Activated naive CD8-positive, alpha-beta T cell treated with anti-CD3 and anti-CD28 coated beads, Interleukin-2, amount 50 U/mL, for 24 hours (primary cell): ENCODE data around the gene GSKIP.

Experiments
- ATAC-seq: fragments of 150-1000 bp; cut with Tn5 transposase; one replicate; pipeline ENCODE4 v1.10.0; 2021
- DNase-seq: peaks from one replicate; pipeline ENCODE4 v3.0.0; 2021
- H3K27ac Mint-ChIP-seq: one replicate; pipeline ENCODE4 v1.8.0; 2021; ENCODE audit warnings: mild to moderate bottlenecking, mixed read lengths
- H3K27me3 Mint-ChIP-seq: one replicate; pipeline ENCODE4 v1.8.0; 2021; ENCODE audit warnings: mixed read lengths
- H3K36me3 Mint-ChIP-seq: one replicate; pipeline ENCODE4 v1.8.0; 2021; ENCODE audit warnings: low read depth, mixed read lengths
- H3K4me1 Mint-ChIP-seq: one replicate; pipeline ENCODE4 v1.8.0; 2021; ENCODE audit warnings: mixed read lengths
- H3K4me3 Mint-ChIP-seq: one replicate; pipeline ENCODE4 v1.8.0; 2021; ENCODE audit warnings: mild to moderate bottlenecking, moderate library complexity, mixed read lengths
- H3K9me3 Mint-ChIP-seq: one replicate; pipeline ENCODE4 v1.8.0; 2021; ENCODE audit warnings: mixed read lengths

The GSKIP gene

DNA sequence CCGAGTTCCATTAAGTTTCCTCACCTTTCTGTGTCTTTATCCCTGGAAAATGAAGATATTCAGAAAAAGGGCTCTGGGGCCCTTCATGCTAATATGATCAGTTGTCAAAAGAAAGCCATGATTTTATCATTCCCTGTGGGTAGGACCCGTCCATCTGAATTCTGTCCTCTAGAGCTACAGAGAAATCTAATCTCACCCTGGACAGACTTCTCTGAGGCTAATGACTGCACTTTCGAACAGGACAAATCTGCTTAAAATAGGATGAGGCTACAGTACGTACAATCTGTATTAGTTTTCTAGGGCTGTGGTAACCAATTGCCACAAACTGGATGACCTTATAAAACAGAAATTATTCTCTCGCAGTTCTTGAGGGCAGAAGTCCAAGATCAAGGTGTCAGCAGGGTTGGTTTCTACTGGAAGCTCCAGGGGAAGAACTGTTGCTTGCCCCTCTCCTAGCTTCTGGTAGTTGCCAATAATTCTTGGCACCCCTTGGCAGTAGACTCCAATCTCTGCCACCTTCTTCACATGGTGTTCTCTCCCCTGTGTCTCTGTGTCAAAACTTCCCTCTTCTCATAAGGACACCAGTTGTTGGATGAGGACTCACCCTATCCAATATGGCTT is 29.9 kb downstream of the GSKIP start:
- no peak for ATAC-seq
- Mint-ChIP-seq H3K4me1 (peaks cover 11% of the 10 kb centered on the region), H3K36me3 (no peaks in the 10 kb centered on the region), H3K27ac (peak overlapping the region; percentile 37), H3K9me3 (no peaks in the 10 kb centered on the region), H3K27me3 (peaks cover 6% of the 10 kb centered on the region), H3K4me3 (peak overlapping the region; percentile 70)
- DNase-seq = no peak

DNA sequence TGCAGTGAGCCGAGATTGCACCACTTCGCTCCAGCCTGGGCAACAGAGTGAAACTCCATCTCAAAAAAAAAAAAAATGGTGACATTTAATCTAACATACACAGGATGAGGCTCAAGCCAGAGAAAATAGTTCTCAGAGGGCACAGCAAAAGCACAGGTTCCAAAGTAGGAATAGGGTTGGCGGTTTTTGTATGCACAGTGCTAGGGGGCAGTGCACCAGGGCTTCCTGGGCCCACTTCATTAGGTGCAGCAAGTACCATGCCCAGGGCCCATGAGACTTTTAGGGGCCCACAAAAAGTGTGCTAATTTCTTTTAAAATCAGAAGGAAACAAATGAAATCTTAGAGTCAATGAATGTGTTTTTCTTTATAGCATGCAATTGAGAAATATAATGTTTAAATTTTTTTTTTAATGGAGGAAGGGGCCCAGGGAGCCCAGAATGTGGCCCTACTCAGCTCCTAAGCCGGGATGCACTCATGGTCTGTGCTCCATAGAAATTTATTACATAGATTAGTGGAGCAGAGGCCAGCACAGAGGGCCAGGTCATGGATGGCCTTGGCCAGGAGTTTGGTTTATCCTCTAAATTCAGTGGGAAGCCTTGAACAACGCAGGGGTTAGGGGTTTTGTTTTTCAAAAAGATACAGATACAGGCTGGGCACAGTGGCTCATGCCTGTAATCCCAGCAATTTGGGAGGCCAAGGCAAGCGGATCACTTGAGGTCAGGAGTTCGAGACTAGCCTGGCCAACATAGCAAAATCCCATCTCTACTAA is 30.9 kb downstream of the GSKIP start:
- Mint-ChIP-seq H3K27ac (no peak overlapping the region), H3K4me1 (peaks cover 11% of the 10 kb centered on the region), H3K4me3 (no peak overlapping the region), H3K27me3 (peaks cover 6% of the 10 kb centered on the region), H3K36me3 (no peaks in the 10 kb centered on the region), H3K9me3 (no peaks in the 10 kb centered on the region)
- no peak for DNase-seq
- ATAC-seq = no peak

DNA sequence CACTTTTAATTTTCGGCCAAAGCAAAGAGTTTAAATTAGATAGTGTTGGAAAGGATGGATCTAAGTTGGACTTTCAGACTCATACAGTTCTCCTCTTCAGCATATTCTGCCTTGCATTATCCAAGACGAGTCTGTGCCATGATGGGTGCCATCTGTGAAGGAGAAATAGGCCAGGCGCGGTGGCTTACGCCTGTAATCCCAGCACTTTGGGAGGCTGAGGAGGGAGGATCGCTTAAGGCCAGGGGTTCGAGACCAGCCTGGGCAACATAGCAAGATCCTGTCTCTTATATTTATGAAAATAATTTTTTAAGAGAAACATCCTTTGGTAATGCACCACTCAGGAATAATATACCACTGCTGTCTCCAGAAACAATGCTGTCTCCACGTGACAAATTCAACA is 35.1 kb downstream of the GSKIP start:
- DNase-seq (no peak), ATAC-seq (no peak)
- no peaks in the 10 kb centered on the region for H3K9me3 Mint-ChIP-seq
- H3K27me3 Mint-ChIP-seq = peaks cover 8% of the 10 kb centered on the region
- H3K27ac Mint-ChIP-seq = no peak overlapping the region
- no peaks in the 10 kb centered on the region for H3K36me3 Mint-ChIP-seq
- H3K4me1 Mint-ChIP-seq = no peaks in the 10 kb centered on the region
- H3K4me3 Mint-ChIP-seq = no peak overlapping the region

DNA sequence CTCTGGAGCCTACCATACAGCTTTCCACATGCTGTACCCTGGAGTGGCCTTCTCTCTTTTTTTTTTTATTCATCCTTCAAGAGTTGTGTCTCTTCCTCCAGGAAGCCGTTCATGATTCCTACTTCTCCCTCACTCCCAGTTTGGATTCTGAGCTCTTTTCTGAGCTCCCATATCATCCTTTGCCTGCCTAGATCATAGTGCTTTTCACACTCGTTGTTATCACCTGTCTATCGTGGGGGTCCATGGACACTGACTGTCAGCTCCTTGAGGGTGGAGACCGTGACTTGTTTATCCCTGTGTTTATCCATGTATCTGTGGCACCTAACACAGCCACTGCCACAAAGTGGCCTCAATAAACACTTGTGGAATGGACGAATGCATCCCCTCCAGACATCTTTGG is 35.6 kb downstream of the GSKIP start:
- Mint-ChIP-seq H3K36me3 (no peaks in the 10 kb centered on the region), H3K4me1 (no peaks in the 10 kb centered on the region), H3K9me3 (no peaks in the 10 kb centered on the region), H3K27ac (no peak overlapping the region), H3K4me3 (no peak overlapping the region), H3K27me3 (peaks cover 8% of the 10 kb centered on the region)
- DNase-seq (no peak), ATAC-seq (no peak)

DNA sequence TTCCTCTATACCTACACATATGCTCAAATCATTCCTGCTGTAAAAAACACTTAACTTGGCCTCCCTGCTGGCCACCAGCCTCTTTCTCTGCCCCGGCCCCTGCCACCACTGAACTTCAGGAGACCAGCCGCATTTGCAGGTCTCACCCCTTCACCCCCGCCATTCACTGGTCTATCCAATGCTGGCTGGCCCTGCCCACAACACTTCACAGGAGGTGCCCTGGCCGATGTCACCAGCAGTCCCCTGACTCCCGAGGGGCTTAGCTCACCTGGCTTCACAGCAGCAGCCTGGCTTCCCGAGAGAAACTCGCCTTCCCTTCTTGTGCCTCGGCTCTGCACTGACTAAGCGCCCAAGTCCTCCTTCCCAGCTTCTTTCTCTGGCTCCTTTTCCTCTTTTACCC is 36.1 kb downstream of the GSKIP start:
- H3K9me3 Mint-ChIP-seq = no peaks in the 10 kb centered on the region
- H3K27me3 Mint-ChIP-seq = peaks cover 8% of the 10 kb centered on the region
- H3K27ac Mint-ChIP-seq = no peak overlapping the region
- no peaks in the 10 kb centered on the region for H3K36me3 Mint-ChIP-seq
- ATAC-seq (no peak), DNase-seq (no peak)
- no peaks in the 10 kb centered on the region for H3K4me1 Mint-ChIP-seq
- no peak overlapping the region for H3K4me3 Mint-ChIP-seq

DNA sequence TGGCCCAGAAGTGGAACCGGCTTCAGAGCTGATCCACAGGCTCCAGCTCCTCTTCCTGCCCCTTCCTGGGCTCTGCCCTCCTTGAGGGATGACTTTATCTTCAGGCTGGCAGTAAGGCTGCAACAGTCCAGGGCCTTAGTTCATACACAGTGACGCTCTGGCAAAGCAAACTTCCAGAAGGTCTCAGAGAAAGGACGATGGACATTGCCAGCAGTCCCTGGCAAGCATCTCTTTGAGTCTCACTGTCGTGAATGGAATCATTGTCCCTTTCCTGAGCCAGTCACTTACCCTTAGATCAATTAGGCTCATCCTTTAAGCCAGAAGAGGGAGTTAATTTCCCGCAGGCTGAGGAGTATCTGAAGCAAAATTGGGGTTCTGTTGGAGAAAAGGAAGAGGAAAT is 37.2 kb downstream of the GSKIP start:
- H3K27me3 Mint-ChIP-seq = peaks cover 4% of the 10 kb centered on the region
- H3K27ac Mint-ChIP-seq = no peak overlapping the region
- H3K9me3 Mint-ChIP-seq = no peaks in the 10 kb centered on the region
- DNase-seq (no peak), ATAC-seq (no peak)
- no peak overlapping the region for H3K4me3 Mint-ChIP-seq
- H3K36me3 Mint-ChIP-seq = no peaks in the 10 kb centered on the region
- H3K4me1 Mint-ChIP-seq = no peaks in the 10 kb centered on the region

DNA sequence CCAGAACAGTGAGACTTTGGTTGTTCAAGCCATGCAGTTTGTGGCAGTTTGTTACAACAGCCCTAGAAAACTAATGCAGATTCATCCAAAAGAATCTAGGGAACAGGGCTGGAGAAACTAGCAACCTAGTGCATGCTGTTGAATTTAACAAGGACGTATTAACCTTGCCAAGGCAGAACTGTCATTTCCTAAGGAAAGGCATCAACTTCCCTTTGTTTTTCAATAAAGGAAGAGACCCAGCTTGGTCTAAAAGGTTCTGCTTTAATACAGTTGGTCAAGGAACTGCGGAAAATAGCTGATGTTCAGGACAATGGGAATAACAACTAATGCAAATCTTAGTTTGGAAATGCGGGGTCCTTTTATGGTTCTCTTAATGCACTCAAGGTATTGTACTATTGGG is 40.1 kb downstream of the GSKIP start:
- Mint-ChIP-seq H3K36me3 (no peaks in the 10 kb centered on the region), H3K4me1 (peaks cover 2% of the 10 kb centered on the region), H3K9me3 (no peaks in the 10 kb centered on the region)

DNA sequence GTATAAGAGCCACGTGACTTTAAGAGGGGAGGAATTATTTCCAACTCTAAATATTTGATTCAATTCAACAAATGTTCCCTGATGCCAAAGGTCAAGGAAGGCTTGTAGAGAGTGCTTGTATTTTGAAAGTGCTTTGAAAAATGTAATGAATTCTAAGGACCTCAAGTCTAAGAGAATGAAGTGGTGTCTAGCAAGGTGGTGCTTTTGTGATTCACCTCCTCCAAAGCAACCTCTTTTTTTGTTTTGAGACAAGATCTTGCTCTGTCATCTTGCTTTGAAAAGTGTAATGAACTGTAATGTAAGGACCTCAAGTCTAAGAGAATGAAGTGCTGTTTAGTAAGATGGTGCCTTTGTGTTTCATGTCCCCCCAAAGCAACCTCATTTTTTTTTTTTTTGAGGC is 42.4 kb downstream of the GSKIP start:
- Mint-ChIP-seq H3K4me3 (no peak overlapping the region), H3K27ac (peak overlapping the region; percentile 2), H3K9me3 (no peaks in the 10 kb centered on the region), H3K27me3 (no peaks in the 10 kb centered on the region), H3K4me1 (peaks cover 2% of the 10 kb centered on the region), H3K36me3 (no peaks in the 10 kb centered on the region)
- DNase-seq = no peak
- no peak for ATAC-seq

More for the DNA sequence above, 40.1 kb downstream of the GSKIP start:
- Mint-ChIP-seq H3K27ac (no peak overlapping the region), H3K27me3 (peaks cover 4% of the 10 kb centered on the region), H3K4me3 (no peak overlapping the region)
- DNase-seq = no peak
- ATAC-seq = no peak

DNA sequence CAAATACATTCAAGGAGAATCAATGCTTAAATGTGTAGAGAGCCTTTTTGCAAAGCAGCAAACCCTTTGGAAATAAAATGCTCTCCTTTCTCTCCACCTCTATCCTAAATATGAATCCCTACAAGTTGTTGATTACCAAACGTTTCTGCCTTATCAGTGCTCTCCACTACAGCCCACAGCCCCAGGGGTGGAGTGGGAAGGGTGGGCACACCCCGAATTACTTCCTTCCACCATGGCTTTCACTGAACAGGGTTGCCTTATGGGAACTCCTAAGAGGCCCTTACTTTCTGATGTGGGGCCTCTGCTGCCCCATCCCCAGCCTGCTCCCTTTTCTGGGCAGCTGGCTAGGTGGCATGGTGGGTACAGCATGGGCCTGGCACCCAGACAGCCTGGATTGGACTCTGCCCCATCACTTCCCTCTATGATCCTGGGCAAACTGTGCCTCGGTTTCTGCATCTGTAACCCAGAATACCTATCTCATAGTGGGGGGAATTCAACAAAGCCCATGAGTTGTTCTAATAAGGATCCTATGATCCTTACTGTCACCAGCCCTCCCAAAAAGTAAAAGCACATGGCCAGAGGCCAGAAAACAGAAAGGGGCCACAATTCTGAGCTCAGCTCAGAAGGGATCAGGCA is 44.7 kb downstream of the GSKIP start:
- Mint-ChIP-seq H3K27ac (no peak overlapping the region), H3K9me3 (no peaks in the 10 kb centered on the region), H3K36me3 (no peaks in the 10 kb centered on the region), H3K4me1 (peaks cover 2% of the 10 kb centered on the region), H3K27me3 (no peaks in the 10 kb centered on the region), H3K4me3 (no peak overlapping the region)
- DNase-seq (no peak), ATAC-seq (no peak)

DNA sequence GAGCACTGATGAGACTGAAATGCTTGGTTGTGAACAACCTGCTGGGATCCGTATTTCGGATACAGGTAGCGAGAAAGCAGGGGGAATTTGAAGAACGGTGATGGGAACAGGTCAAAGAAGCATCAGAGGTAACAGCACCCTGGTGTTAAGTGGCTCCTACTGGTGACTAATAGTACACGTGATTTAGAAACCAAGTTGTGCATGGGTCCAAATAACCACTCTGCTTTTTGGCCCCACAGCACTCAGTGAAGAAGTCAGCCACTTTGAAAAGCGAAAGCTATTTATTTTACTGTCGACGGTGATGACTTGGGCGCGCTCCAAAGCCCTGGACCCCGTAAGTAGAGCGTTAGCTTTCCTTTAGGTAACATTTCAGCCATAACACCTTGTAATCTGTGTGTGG is 45.3 kb downstream of the GSKIP start:
- no peak for DNase-seq
- Mint-ChIP-seq H3K4me3 (no peak overlapping the region), H3K36me3 (no peaks in the 10 kb centered on the region), H3K27ac (no peak overlapping the region), H3K27me3 (peaks cover 2% of the 10 kb centered on the region), H3K9me3 (no peaks in the 10 kb centered on the region), H3K4me1 (peaks cover 2% of the 10 kb centered on the region)
- ATAC-seq = no peak

DNA sequence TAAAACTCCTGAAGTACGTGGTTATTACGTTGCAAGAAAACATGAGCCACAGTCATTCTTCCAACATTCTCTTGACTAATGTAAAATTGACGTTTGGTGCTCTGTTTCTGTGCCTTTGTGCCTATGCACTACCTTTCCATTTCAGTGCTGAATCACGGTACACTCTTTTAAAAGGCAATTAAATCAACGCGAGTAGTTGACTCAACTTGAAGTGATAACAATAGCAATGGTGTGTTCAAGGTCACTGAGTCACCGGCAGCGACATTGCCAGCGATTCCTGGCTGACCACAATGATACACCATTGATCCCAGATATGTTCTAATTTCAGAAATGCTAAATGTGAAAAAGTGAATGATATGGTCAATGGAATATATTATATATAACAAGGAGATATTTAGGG is 46.4 kb downstream of the GSKIP start:
- Mint-ChIP-seq H3K36me3 (no peaks in the 10 kb centered on the region), H3K27me3 (peaks cover 2% of the 10 kb centered on the region), H3K4me3 (no peak overlapping the region), H3K27ac (no peak overlapping the region), H3K9me3 (no peaks in the 10 kb centered on the region), H3K4me1 (peaks cover 2% of the 10 kb centered on the region)
- DNase-seq (no peak), ATAC-seq (no peak)

DNA sequence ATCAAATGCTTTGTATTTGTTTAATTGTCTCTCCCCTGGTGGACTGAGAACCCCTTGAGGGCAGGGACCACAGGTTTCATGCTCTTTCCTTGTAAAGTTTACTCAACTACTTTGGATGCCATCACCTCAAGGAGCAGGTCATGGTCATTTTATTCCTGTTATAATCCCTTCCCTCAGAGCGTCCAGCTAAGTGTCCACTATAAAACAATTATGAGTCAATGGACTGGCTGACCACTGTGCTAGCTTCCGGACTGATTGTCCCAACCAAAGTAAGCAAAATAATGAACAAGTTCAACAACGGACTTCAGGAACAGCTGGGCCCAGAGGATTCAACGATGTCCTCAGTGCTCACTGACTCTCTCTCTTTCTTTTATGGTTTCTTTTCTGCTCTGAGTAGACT is 46.8 kb downstream of the GSKIP start:
- H3K27ac Mint-ChIP-seq = no peak overlapping the region
- peaks cover 2% of the 10 kb centered on the region for H3K27me3 Mint-ChIP-seq
- no peaks in the 10 kb centered on the region for H3K9me3 Mint-ChIP-seq
- H3K4me3 Mint-ChIP-seq = no peak overlapping the region
- ATAC-seq (no peak), DNase-seq (no peak)
- H3K36me3 Mint-ChIP-seq = no peaks in the 10 kb centered on the region
- H3K4me1 Mint-ChIP-seq = peaks cover 2% of the 10 kb centered on the region

DNA sequence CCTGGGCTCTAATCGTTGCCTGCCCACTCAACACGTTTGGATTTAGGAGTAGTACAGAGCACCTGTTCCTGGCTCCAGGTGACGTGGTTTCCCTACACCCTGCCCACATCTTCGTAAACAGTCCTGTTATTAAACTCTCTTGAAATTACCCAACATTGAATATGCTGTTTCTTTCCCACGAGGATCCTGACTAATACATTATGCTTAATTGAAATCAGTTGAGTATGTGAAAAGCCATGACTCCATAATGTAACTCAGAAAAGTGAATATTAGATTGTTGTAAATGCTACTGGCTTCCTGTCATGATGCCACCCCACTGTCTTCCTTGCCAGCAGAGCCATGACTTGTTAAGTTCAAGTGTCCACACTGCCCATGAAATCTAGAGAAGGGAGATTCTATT is 50.2 kb downstream of the GSKIP start:
- ATAC-seq (no peak), DNase-seq (no peak)
- Mint-ChIP-seq H3K27me3 (peaks cover 2% of the 10 kb centered on the region), H3K4me1 (no peaks in the 10 kb centered on the region), H3K9me3 (no peaks in the 10 kb centered on the region), H3K27ac (no peak overlapping the region), H3K36me3 (no peaks in the 10 kb centered on the region), H3K4me3 (no peak overlapping the region)

DNA sequence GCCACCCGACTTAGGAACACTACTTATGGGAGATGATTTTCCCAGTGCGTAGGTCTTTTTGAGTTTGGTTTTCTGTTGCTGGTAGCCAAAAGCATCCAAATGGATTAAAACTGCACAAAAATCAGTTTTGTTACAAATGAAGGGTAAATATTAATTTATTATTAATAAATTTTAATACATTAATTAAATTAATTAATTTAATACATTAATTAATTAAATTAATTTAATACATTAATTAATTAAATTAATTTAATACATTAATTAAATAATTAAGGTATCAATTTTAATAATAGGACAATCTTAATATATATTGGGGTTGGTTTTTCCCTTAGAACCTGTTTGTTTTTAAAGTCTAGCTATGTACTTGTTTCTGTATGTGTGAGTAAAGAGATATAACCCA is 52.2 kb downstream of the GSKIP start:
- Mint-ChIP-seq H3K9me3 (no peaks in the 10 kb centered on the region), H3K4me1 (no peaks in the 10 kb centered on the region), H3K4me3 (no peak overlapping the region), H3K36me3 (no peaks in the 10 kb centered on the region), H3K27me3 (peaks cover 2% of the 10 kb centered on the region), H3K27ac (no peak overlapping the region)
- DNase-seq = no peak
- ATAC-seq = no peak

DNA sequence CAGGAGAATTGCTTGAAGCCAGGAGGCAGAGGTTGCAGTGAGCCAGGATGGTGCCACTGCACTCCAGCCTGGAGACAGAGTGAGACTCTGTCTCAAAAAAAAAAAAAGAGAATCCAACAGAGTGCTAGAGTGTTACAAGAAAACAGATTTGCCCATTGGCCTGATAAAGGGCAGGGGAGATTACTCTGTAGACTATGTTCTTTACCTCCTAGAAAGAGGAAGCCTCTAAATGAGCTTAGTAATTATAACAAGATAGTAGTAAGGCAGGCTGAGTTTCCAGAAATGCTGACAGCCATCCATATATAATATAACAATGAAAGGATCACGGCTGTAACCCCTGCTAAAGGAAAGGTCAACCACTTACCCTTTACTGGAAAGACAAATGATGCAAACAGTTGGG is 53.0 kb downstream of the GSKIP start:
- Mint-ChIP-seq H3K4me3 (no peak overlapping the region), H3K4me1 (no peaks in the 10 kb centered on the region), H3K9me3 (no peaks in the 10 kb centered on the region), H3K27me3 (peaks cover 2% of the 10 kb centered on the region), H3K27ac (no peak overlapping the region), H3K36me3 (no peaks in the 10 kb centered on the region)
- DNase-seq (no peak), ATAC-seq (no peak)
